HepG2 (cell line): ENCODE results near the gene ZNF561. TPM values are rescaled to one million over a fixed set of nuclear protein-coding genes. Genes with fewer than 3 reads are reported as not detected.

Experiments used
- ATAC-seq: fragments of 200-7000 bp; cut with Tn5 transposase; 3 replicates; pipeline ENCODE4 v1.9.1; 2020; ENCODE audit warnings: mild to moderate bottlenecking, moderate library complexity
- BruUV-seq: library from RNA; stranded (reverse); fragments of 400-500 nt; replicated peaks from 2 replicates; lab custom pipeline; 2021; lab: Mats Ljungman, UMichigan
- CTCF ChIA-PET: fragments of 300-600 bp; formaldehyde crosslinking; extraction: SDS; loops from one replicate; lab custom pipeline; 2021; ENCODE audit warnings: low total read pairs, inconsistent platforms, low intra/inter-chr PET ratio; lab: Yijun Ruan, JAX
- POLR2A ChIA-PET: fragments of 350-600 bp; sonication (Branson Sonifier 250); formaldehyde crosslinking; loops from one replicate; lab custom pipeline; 2020; ENCODE audit warnings: antibody characterized with exemption, inconsistent platforms; lab: Yijun Ruan, JAX
- DNase-seq: peaks from one replicate; pipeline ENCODE4 v3.0.0-alpha.2; 2015; ENCODE audit warnings: low spot score
- FAIRE-seq: peaks from 3 replicates; lab custom pipeline; 2011; peaks lifted over from hg19 to GRCh38; lab: Jason Lieb, UNC
- H2AFZ ChIP-seq: one replicate; pipeline ENCODE4 v1.6.1; 2011; ENCODE audit warnings: low read length, inconsistent platforms
- H3K27ac ChIP-seq: fragments of 300-600 bp; 3 replicates; pipeline ENCODE4 v1.8.0; 2011; ENCODE audit warnings: mixed run types, mild to moderate bottlenecking, mixed read lengths, low read length, inconsistent platforms; ENCODE audit not compliant: insufficient read depth; ENCODE audit errors: extremely low read length
- H3K27me3 ChIP-seq, 2 experiments: fragments of 200-600 bp in 1 of 2; 2 replicates in 1 of 2; 3 replicates in 1 of 2; pipeline versions ENCODE4 v1.6.0 to v1.8.0; 2011; ENCODE audit warnings: low read length in 2 of 2, mild to moderate bottlenecking in 2 of 2, moderate library complexity in 2 of 2, inconsistent platforms in 1 of 2; ENCODE audit not compliant: insufficient read depth in 2 of 2, control insufficient read depth in 1 of 2
- H3K36me3 ChIP-seq, 2 experiments: fragments of 200-600 bp in 1 of 2; replicated peaks in 1 of 2; 2 replicates in 1 of 2; 3 replicates in 1 of 2; pipeline versions ENCODE4 v1.5.1 to v1.8.0; 2011; ENCODE audit warnings: low read length in 2 of 2, inconsistent platforms in 1 of 2; ENCODE audit not compliant: insufficient read depth in 2 of 2, control insufficient read depth in 1 of 2
- H3K4me1 ChIP-seq: 2 replicates; pipeline ENCODE4 v1.5.1; 2012; ENCODE audit warnings: low read length, inconsistent platforms; ENCODE audit not compliant: insufficient read depth
- H3K4me2 ChIP-seq: 2 replicates; pipeline ENCODE4 v1.6.0; 2011; ENCODE audit warnings: low read depth, low read length, inconsistent platforms
- H3K4me3 ChIP-seq, 3 experiments: fragments of 200-600 bp in 1 of 3; sonication (generic), shearing (Covaris generic) in 1 of 3; replicated peaks in 1 of 3; 2 replicates each; pipeline ENCODE4 v1.5.1; 2011 to 2016; ENCODE audit warnings: low read length in 3 of 3, inconsistent platforms in 2 of 3, low read depth in 2 of 3, mild to moderate bottlenecking in 2 of 3, control low read depth in 1 of 3, mixed read lengths in 1 of 3; ENCODE audit not compliant: insufficient read depth in 1 of 3
- H3K79me2 ChIP-seq: one replicate; pipeline ENCODE4 v1.6.1; 2011; ENCODE audit warnings: low read length, inconsistent platforms; ENCODE audit not compliant: insufficient read depth
- H3K9ac ChIP-seq: 2 replicates; pipeline ENCODE4 v1.6.0; 2011; ENCODE audit warnings: mild to moderate bottlenecking, low read depth, low read length, inconsistent platforms; ENCODE audit not compliant: insufficient read depth
- H3K9me3 ChIP-seq: 2 replicates; pipeline ENCODE4 v1.5.1; 2012; ENCODE audit warnings: mild to moderate bottlenecking, low read length
- H4K20me1 ChIP-seq: 2 replicates; pipeline ENCODE4 v1.6.0; 2011; ENCODE audit warnings: inconsistent platforms, mild to moderate bottlenecking, low read length, moderate library complexity; ENCODE audit not compliant: insufficient read depth
- ATF7-NPFF ChIP-seq: sonication (generic); formaldehyde crosslinking; IDR thresholded peaks from 2 replicates; pipeline ENCODE4 v1.8.1; 2023; ENCODE audit warnings: mild to moderate bottlenecking, low read depth, missing genetic modification reagents, moderate library complexity
- BRCA1 ChIP-seq: sonication (generic); formaldehyde crosslinking; IDR thresholded peaks from 2 replicates; pipeline ENCODE4 v1.4.0; 2020; ENCODE audit warnings: missing genetic modification reagents
- BRD4 ChIP-seq: sonication (generic); formaldehyde crosslinking; IDR thresholded peaks from 2 replicates; pipeline ENCODE4 v1.4.0; 2020; ENCODE audit warnings: missing genetic modification reagents
- CBX1 ChIP-seq: IDR thresholded peaks from one replicate; pipeline ENCODE4 v1.6.1; 2016; ENCODE audit warnings: antibody characterized with exemption, low read depth
- MAF1 ChIP-seq: sonication (generic); formaldehyde crosslinking; IDR thresholded peaks from 2 replicates; pipeline ENCODE4 v1.5.0; 2020; ENCODE audit warnings: missing genetic modification reagents, borderline replicate concordance
- STAT5B ChIP-seq: sonication (generic); formaldehyde crosslinking; IDR thresholded peaks from 2 replicates; pipeline ENCODE4 v1.4.0; 2020; ENCODE audit warnings: missing genetic modification reagents
- ZNF446 ChIP-seq: sonication (generic); formaldehyde crosslinking; IDR thresholded peaks from 2 replicates; pipeline ENCODE4 v1.5.0; 2020; ENCODE audit warnings: mild to moderate bottlenecking, missing genetic modification reagents
- ZNF570 ChIP-seq: sonication (generic); formaldehyde crosslinking; IDR thresholded peaks from 2 replicates; pipeline ENCODE4 v1.4.0; 2020; ENCODE audit warnings: mild to moderate bottlenecking, missing genetic modification reagents, borderline replicate concordance
- ZNF660 ChIP-seq: sonication (generic); formaldehyde crosslinking; IDR thresholded peaks from 2 replicates; pipeline ENCODE4 v1.5.1; 2020; ENCODE audit warnings: mild to moderate bottlenecking, low read depth, missing genetic modification reagents, borderline replicate concordance
- WGBS: methylation state at CpG from one replicate; pipeline ENCODE4 v1.1.6; 2017; ENCODE audit warnings: low lambda C conversion rate; 5-methylcytosine and 5-hydroxymethylcytosine counted together
- in situ Hi-C: cut with HindIII; loops from 2 replicates; pipeline ENCODE4 v1.10.0; 2017; ENCODE audit warnings: low pct_unique_long_range_greater_than_20kb; ENCODE audit not compliant: extremely low pct_ligation_motif_present
- intact Hi-C: fragments of 100-400 bp; cut with micrococcal nuclease; formaldehyde crosslinking; loops from one replicate; pipeline ENCODE4 v1.10.0; 2022; ENCODE audit not compliant: unreplicated experiment
- polyA plus RNA-seq, 8 experiments: library from polyadenylated mRNA; depleted of rRNA in 3 of 8; stranded (reverse) in 7 of 8; unstranded in 1 of 8; fragments of >200 nt; fragmentation: Illumina TruSeq in 4 of 8; extraction: Trizol in 4 of 8; gene quantifications; 2 replicates each; pipeline versions ENCODE4 v1.2.1 to v1.2.3, GENCODE V29; 2011 to 2016; ENCODE audit warnings: low read depth in 4 of 8, missing spikeins in 1 of 8, mixed read lengths in 1 of 8; ENCODE audit not compliant: insufficient read depth in 1 of 8
- total RNA-seq, 5 experiments: library from RNA; depleted of rRNA; stranded (reverse); fragments of >200 nt; fragmentation: Illumina TruSeq; extraction: Trizol; gene quantifications; 2 replicates each; pipeline ENCODE4 v1.2.3, GENCODE V29; 2016; ENCODE audit warnings: low read depth in 1 of 5
- TF ChIP-seq, protein P1 (sequence below): sonication (generic); formaldehyde crosslinking; IDR thresholded peaks from 2 replicates; pipeline ENCODE4 v1.5.1; 2020; ENCODE audit warnings: mild to moderate bottlenecking, missing genetic modification reagents, moderate library complexity
- TF ChIP-seq, protein P2 (sequence below): sonication (generic); formaldehyde crosslinking; IDR thresholded peaks from 2 replicates; pipeline ENCODE4 v1.4.0; 2020; ENCODE audit warnings: mild to moderate bottlenecking, missing genetic modification reagents
- TF ChIP-seq, protein P3 (sequence below): IDR thresholded peaks from 2 replicates; pipeline ENCODE4 v1.6.1; 2016; ENCODE audit warnings: mild to moderate bottlenecking, missing biosample characterization, missing genetic modification reagents
- TF ChIP-seq, protein P4 (sequence below): sonication (generic); formaldehyde crosslinking; IDR thresholded peaks from 2 replicates; pipeline ENCODE4 v1.5.0; 2020; ENCODE audit warnings: missing genetic modification reagents

ZNF561 gene
- total and polyA plus RNA-seq, 2 of the 13 experiments (the other 11 are each of a cell fraction or from before 2014, with no cell fraction given): 19.8 to 35.1 TPM

DNA sequence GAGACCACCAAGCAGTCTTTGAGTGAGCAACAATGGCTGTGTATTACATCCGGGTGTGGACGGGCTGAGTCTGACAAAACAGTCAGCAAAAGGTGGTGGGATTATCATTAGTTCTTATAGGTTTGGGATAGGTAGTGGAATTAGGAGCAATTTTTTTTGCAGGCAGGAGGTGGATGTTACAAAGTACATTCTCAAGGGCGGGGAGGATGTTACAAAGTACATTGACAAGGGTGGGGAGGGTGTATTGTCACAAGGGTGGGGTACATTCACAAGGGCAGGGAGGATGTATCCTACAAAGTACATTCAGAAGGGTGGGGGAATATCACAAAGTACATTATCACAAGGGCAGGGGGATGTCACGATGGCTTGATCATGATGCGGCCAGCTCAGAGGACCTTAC is 15.0 kb upstream of the ZNF561 start:
- POLR2A ChIA-PET: no interaction called here
- Histone ChIP-seq H3K36me3 (peaks cover 6 to 7% of the 10 kb centered on the region in 2 experiments; a peak in 4 of 5 replicates), H3K9ac (no peak overlapping the region), H3K4me1 (no peaks in the 10 kb centered on the region), H3K79me2 (no peaks in the 10 kb centered on the region), H3K4me3 (no peak overlapping the region), H3K27me3 (no peaks in the 10 kb centered on the region), H3K9me3 (peaks cover 16% of the 10 kb centered on the region), H3K27ac (no peak overlapping the region), H2AFZ (no peak overlapping the region), H3K4me2 (no peak overlapping the region), H4K20me1 (no peaks in the 10 kb centered on the region)
- TF ChIP-seq ZNF446: no peak
- no peak for TF ChIP-seq CBX1
- ATAC-seq (no peak), FAIRE-seq (no peak), DNase-seq (no peak)
- BruUV-seq: no TSS peak
- 97% methylated on average over 5 of the region's 5 CpGs for WGBS
- in situ Hi-C loops (no loop called here), intact Hi-C loops (no loop called here)
- CTCF ChIA-PET: no interaction called here

DNA sequence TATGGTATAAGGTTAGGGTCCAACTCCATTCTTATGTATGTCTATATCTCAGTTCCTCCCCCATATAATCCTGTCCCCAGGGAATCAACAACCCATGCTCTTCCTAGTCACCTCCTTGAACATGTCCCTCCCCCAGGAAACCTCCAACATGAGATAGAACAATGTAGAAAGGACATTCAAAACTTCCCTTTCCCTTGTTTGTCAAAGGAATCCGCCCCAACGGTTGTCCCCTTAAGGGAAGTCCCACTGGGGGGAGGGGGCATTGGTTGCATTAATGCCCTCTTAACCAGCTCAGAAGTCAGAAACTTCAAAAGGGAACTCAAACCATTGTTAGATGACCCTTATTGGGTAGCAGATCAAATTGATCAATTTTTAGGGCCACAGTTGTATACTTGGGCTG is 6.8 kb upstream of the ZNF561 start:
- H3K79me2 ChIP-seq: no peaks in the 10 kb centered on the region
- WGBS: 100% methylated on average over 2 of the region's 2 CpGs
- H3K4me2 ChIP-seq: no peak overlapping the region
- H2AFZ ChIP-seq: no peak overlapping the region
- H3K27me3 ChIP-seq: no peaks in the 10 kb centered on the region
- CTCF ChIA-PET: interaction anchor here (1.2 kb wide), 1 partner anchor 97 kb away, joined by 3 read pairs; no protein-coding TSS in a partner anchor
- intact Hi-C loops: no loop called here
- peaks cover 3% of the 10 kb centered on the region; the same call in 1 of the 2 replicates for H3K4me1 ChIP-seq
- in situ Hi-C loops: loop anchor here (5.0 kb wide), 1 partner anchor 164 kb away; no protein-coding TSS in a partner anchor
- H3K27ac ChIP-seq: no peak overlapping the region
- TF ChIP-seq STAT5B (CRISPR knock-in tag) (no peak), ZNF570 (CRISPR knock-in tag) (no peak), ZNF660 (CRISPR knock-in tag) (no peak), BRD4 (CRISPR knock-in tag) (no peak), MAF1 (CRISPR knock-in tag) (no peak), BRCA1 (CRISPR knock-in tag) (no peak), ATF7-NPFF (CRISPR knock-in tag) (no peak)
- TF ChIP-seq, protein P1, sequence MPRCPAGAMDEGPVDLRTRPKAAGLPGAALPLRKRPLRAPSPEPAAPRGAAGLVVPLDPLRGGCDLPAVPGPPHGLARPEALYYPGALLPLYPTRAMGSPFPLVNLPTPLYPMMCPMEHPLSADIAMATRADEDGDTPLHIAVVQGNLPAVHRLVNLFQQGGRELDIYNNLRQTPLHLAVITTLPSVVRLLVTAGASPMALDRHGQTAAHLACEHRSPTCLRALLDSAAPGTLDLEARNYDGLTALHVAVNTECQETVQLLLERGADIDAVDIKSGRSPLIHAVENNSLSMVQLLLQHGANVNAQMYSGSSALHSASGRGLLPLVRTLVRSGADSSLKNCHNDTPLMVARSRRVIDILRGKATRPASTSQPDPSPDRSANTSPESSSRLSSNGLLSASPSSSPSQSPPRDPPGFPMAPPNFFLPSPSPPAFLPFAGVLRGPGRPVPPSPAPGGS (CRISPR knock-in tag): no peak
- TF ChIP-seq, protein P2, sequence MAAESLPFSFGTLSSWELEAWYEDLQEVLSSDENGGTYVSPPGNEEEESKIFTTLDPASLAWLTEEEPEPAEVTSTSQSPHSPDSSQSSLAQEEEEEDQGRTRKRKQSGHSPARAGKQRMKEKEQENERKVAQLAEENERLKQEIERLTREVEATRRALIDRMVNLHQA: no peak
- TF ChIP-seq, protein P3, sequence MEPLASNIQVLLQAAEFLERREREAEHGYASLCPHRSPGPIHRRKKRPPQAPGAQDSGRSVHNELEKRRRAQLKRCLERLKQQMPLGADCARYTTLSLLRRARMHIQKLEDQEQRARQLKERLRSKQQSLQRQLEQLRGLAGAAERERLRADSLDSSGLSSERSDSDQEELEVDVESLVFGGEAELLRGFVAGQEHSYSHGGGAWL (CRISPR knock-in tag): no peak
- TF ChIP-seq, protein P4, sequence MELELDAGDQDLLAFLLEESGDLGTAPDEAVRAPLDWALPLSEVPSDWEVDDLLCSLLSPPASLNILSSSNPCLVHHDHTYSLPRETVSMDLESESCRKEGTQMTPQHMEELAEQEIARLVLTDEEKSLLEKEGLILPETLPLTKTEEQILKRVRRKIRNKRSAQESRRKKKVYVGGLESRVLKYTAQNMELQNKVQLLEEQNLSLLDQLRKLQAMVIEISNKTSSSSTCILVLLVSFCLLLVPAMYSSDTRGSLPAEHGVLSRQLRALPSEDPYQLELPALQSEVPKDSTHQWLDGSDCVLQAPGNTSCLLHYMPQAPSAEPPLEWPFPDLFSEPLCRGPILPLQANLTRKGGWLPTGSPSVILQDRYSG (CRISPR knock-in tag): no peak
- no peak overlapping the region for H3K9ac ChIP-seq
- no peak overlapping the region for H3K4me3 ChIP-seq
- H4K20me1 ChIP-seq: no peaks in the 10 kb centered on the region
- no peak for DNase-seq
- no TSS peak for BruUV-seq
- POLR2A ChIA-PET: no interaction called here
- no peak for ATAC-seq
- H3K36me3 ChIP-seq: peaks cover 0 to 4% of the 10 kb centered on the region in 2 experiments; a peak in 3 of 5 replicates
- no peak for FAIRE-seq
- no peaks in the 10 kb centered on the region for H3K9me3 ChIP-seq
